Thyroid gland (tissue), 4 donors: Measurements from ENCODE around the gene OFD1.

ENCODE experiments used
- CTCF ChIP-seq, 6 experiments: fragments of 200-600 bp in 3 of 6; fragments of 450-650 bp in 3 of 6; sonication (generic) in 3 of 6; IDR thresholded peaks; one replicate each; pipeline ENCODE4 v1.5.1; 2016 to 2019; ENCODE audit warnings: antibody characterized with exemption in 6 of 6, mild to moderate bottlenecking in 2 of 6, inconsistent platforms in 1 of 6, moderate library complexity in 1 of 6
- POLR2A ChIP-seq, 2 donors: fragments of 450-650 bp; IDR thresholded peaks; one replicate each; pipeline ENCODE4 v1.6.1; 2017; ENCODE audit warnings: antibody characterized with exemption in 2 of 2, mild to moderate bottlenecking in 2 of 2, moderate library complexity in 1 of 2

GRCh38 chrX:13748486-13748885, 13.9 kb downstream of the OFD1 start:
- TF ChIP-seq POLR2A (IDR thresholded peaks at IDR 0.05) (no peak), CTCF (IDR thresholded peaks at IDR 0.05) (no peak)
